ENCODE data around the gene NUFIP1. TPM values are rescaled to one million over a fixed set of nuclear protein-coding genes. Genes with fewer than 3 reads are reported as not detected.

NUFIP1 gene
- total RNA-seq, 1 experiment from 2014 or later, result 17.1 TPM

DNA sequence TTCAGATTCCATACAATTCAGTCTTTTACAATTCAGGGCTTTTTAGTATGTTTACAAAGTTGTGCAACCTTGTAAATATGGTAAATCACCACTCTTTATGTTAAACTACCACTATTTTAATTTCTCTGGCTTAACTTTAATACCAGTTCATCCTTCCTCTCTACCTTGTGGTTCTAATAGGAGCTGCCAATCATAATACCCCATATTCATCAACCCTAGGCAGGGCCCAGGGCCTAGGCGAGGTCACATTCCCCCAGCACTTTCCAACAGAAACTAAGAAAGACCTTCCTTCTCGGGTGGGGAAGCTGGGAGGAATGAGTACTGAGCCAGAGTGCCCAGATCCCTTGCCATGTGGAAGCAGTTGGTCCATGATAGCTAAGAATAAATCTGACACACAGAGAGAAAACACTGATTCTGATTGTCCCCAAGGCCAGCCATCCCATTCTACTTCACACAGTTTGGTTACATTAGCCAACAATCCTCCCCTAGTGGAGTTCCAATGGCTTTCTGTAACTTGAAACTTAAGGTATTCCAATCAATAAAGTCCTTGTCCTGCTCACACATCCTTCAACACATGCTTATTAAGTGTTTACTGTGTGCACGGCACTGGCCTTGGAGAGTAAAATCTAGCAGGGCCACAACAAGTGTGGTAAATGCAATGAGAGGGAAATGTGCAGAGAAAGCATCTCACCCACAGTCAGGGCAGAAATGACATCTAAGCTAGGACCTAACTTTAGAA is 76.8 kb downstream of the NUFIP1 start:
- H2BK120ac ChIP-seq (ENCODE audit: low read depth, low read length, poor library complexity, severe bottlenecking), result no peak overlapping the region
- no peak overlapping the region for H4K5ac ChIP-seq (ENCODE audit: insufficient read length, low read depth, low read length)
- no peak overlapping the region for H3K9ac ChIP-seq (ENCODE audit: extremely low read depth, insufficient read length, low read length)
- no peaks in the 10 kb centered on the region for H3K23me2 ChIP-seq (ENCODE audit: insufficient read length, low read depth, low read length, poor library complexity, severe bottlenecking)
- H3K79me1 ChIP-seq (ENCODE audit: insufficient read depth, low read depth, low read length, poor library complexity, severe bottlenecking), result no peaks in the 10 kb centered on the region
- H2BK5ac ChIP-seq (ENCODE audit: insufficient read length, low read length), result no peak overlapping the region
- H2AFZ ChIP-seq (ENCODE audit: low read length), result no peak overlapping the region
- Mint-ChIP-seq H3K4me1 (peaks cover 4 to 5% of the 10 kb centered on the region in 2 experiments; a peak in 1 of 4 replicates), H3K27me3 (ENCODE audit: low read depth) (peaks cover 4% of the 10 kb centered on the region), H3K9me3 (peaks cover 20 to 21% of the 10 kb centered on the region in 2 experiments; a peak in 4 of 5 replicates), H3K27ac (no peak overlapping the region), H3K36me3 (ENCODE audit: insufficient read depth in 1 of 3, low read depth in 3 of 3) (peaks cover 5 to 16% (median 13%) of the 10 kb centered on the region in 3 experiments; a peak in 6 of 7 replicates), H3K4me3 (no peak overlapping the region)
- H2AK5ac ChIP-seq (ENCODE audit: insufficient read length, low read length), result no peak overlapping the region
- H3K56ac ChIP-seq (ENCODE audit: insufficient read length, low read depth, low read length), result no peak overlapping the region
- no peak overlapping the region for H2BK20ac ChIP-seq (ENCODE audit: low read depth, low read length, poor library complexity, severe bottlenecking)
- H3K79me2 ChIP-seq (ENCODE audit: insufficient read depth, low read length), result no peaks in the 10 kb centered on the region
- H3K4me2 ChIP-seq (ENCODE audit: insufficient read depth, insufficient read length, low read length), result no peak overlapping the region
- no peaks in the 10 kb centered on the region for H3K4me1 ChIP-seq (ENCODE audit: insufficient read depth, low read length)
- no peak overlapping the region for H3K14ac ChIP-seq (ENCODE audit: insufficient read depth, low read length)
- H3K27me3 ChIP-seq (ENCODE audit: insufficient read depth, low read length), result no peaks in the 10 kb centered on the region
- WGBS (ENCODE audit: extremely low coverage, insufficient read length, low lambda C conversion rate), result no CpG with 5 or more reads among the region's 3 CpGs
- H4K8ac ChIP-seq (replicated peaks; ENCODE audit: insufficient read length, low read depth, low read length), result no peak overlapping the region
- no peak overlapping the region for H2BK15ac ChIP-seq (ENCODE audit: low read depth, low read length)
- DNase-seq, result no peak
- H4K91ac ChIP-seq (ENCODE audit: insufficient read length, low read depth, low read length), result no peak overlapping the region
- no peak overlapping the region for H3K18ac ChIP-seq (ENCODE audit: insufficient read length, low read depth, low read length)
- TF ChIP-seq CTCF (conservative IDR thresholded peaks at IDR 0.05), result no peak
- H2BK12ac ChIP-seq (ENCODE audit: insufficient read length, low read depth, low read length), result no peak overlapping the region
- H3K27ac ChIP-seq (ENCODE audit: insufficient read length, low read depth, low read length), result no peak overlapping the region
- H4K20me1 ChIP-seq (ENCODE audit: control insufficient read depth, insufficient read depth, insufficient read length), result no peaks in the 10 kb centered on the region
- no peak overlapping the region for H3K23ac ChIP-seq (ENCODE audit: insufficient read length, low read depth, low read length)
- peaks cover 12% of the 10 kb centered on the region for H3K9me3 ChIP-seq (ENCODE audit: control insufficient read depth, low read depth, low read length)
- no peak overlapping the region for H3T11ph ChIP-seq (ENCODE audit: low read length)
- no peak overlapping the region for H3K4ac ChIP-seq (ENCODE audit: low read depth, low read length)
